Spleen (tissue), 11 donors: ENCODE measurements around the gene IGFALS. TPM values are rescaled to one million over a fixed set of nuclear protein-coding genes. Genes with fewer than 3 reads are reported as not detected.
A peak's percentile ranks its signal among the peaks of the same experiment; 100 is the strongest.

Experiments used
- DNase-seq: peaks from one replicate; pipeline ENCODE4 v3.0.0-alpha.2; 2020
- H3K27ac ChIP-seq, 8 donors: fragments of 200-600 bp; sonication (generic) in 7 of 8; 1 replicate in 4 of 8; 2 replicates in 4 of 8; pipeline versions ENCODE4 v1.5.0 to v1.8.0; 2016 to 2021; ENCODE audit warnings: inconsistent platforms in 4 of 8, mild to moderate bottlenecking in 4 of 8, moderate library complexity in 1 of 8
- H3K27me3 ChIP-seq, 7 donors: fragments of 200-600 bp; sonication (generic) in 6 of 7; replicated peaks in 1 of 7; 1 replicate in 4 of 7; 2 replicates in 3 of 7; pipeline versions ENCODE4 v1.5.0 to v1.8.0; 2016 to 2021; ENCODE audit warnings: inconsistent platforms in 3 of 7, mild to moderate bottlenecking in 1 of 7
- H3K36me3 ChIP-seq, 6 donors: fragments of 200-600 bp; sonication (generic) in 5 of 6; 1 replicate in 4 of 6; 2 replicates in 2 of 6; pipeline versions ENCODE4 v1.5.0 to v1.8.0; 2016 to 2021; ENCODE audit warnings: inconsistent platforms in 2 of 6
- H3K4me1 ChIP-seq, 6 donors: fragments of 200-600 bp; sonication (generic) in 5 of 6; 1 replicate in 3 of 6; 2 replicates in 3 of 6; pipeline versions ENCODE4 v1.5.0 to v1.8.0; 2016 to 2021; ENCODE audit warnings: inconsistent platforms in 3 of 6
- H3K4me3 ChIP-seq, 8 donors: fragments of 200-600 bp; sonication (generic) in 7 of 8; 1 replicate in 4 of 8; 2 replicates in 4 of 8; pipeline versions ENCODE4 v1.5.0 to v1.8.0; 2016 to 2021; ENCODE audit warnings: inconsistent platforms in 4 of 8, mild to moderate bottlenecking in 4 of 8, moderate library complexity in 2 of 8
- H3K9me3 ChIP-seq, 8 donors: fragments of 200-600 bp; sonication (generic) in 7 of 8; 1 replicate in 4 of 8; 2 replicates in 4 of 8; pipeline versions ENCODE4 v1.5.0 to v1.8.0; 2016 to 2021; ENCODE audit warnings: inconsistent platforms in 4 of 8
- POLR2A ChIP-seq, 3 donors: fragments of 450-650 bp; IDR thresholded peaks; one replicate each; pipeline ENCODE4 v1.5.1; 2017; ENCODE audit warnings: antibody characterized with exemption in 3 of 3, mild to moderate bottlenecking in 1 of 3
- POLR2AphosphoS5 ChIP-seq, 3 donors: sonication (generic); formaldehyde crosslinking; IDR thresholded peaks; one replicate each; pipeline ENCODE4 v1.5.1; 2017; ENCODE audit warnings: antibody characterized with exemption in 3 of 3
- WGBS, 5 donors: extraction: QIAGEN DNeasy Blood & Tissue Kit in 3 of 5; methylation state at CpG; one replicate each; pipeline versions ENCODE4 v1.1.5 to v1.1.7; 2013 to 2018; 5-methylcytosine and 5-hydroxymethylcytosine counted together
- intact Hi-C: fragments of 100-400 bp; cut with DNase I; formaldehyde crosslinking; loops from one replicate; pipeline ENCODE4 v1.15.0; 2023; ENCODE audit warnings: low total_unique reads
- polyA plus RNA-seq, 3 donors: library from polyadenylated mRNA; stranded (reverse); fragments of 200-250 nt; gene quantifications; one replicate each; pipeline ENCODE4 v1.2.1, GENCODE V29; 2013
- total RNA-seq, 7 donors: library from RNA; depleted of rRNA in 3 of 7; stranded (reverse); fragments of >200 nt in 3 of 7; fragmentation: NEBNext Ultra II Directional in 4 of 7; extraction: Animal tissue kit (Norgen Biotek cat#: 25700) in 4 of 7; gene quantifications; one replicate each; pipeline versions ENCODE4 v1.1.0 to v1.2.1, GENCODE V29; 2016 to 2021
- TF ChIP-seq, protein P1 (sequence below), 11 experiments: fragments of 200-600 bp in 7 of 11; fragments of 450-650 bp in 4 of 11; sonication (generic) in 4 of 11; IDR thresholded peaks in 8 of 11; conservative IDR thresholded peaks in 3 of 11; 1 replicate in 7 of 11; 2 replicates in 4 of 11; pipeline versions ENCODE4 v1.4.0 to v1.8.0; 2016 to 2021; ENCODE audit warnings: antibody characterized with exemption in 11 of 11, inconsistent platforms in 4 of 11, mild to moderate bottlenecking in 1 of 11
- donor health status: healthy with polysubstance abuse.
- donor health status: DM: no; HTN: no; CAD: no; lungs with moderate emphysema.
- donor health status: DM: no; HTN: no; CAD: no.
- donor health status: Bipolar disorder and iron deficiency.
- donor health status: healthy.
- donor health status: DM: no; HTN: no; CAD: no.
- donor health status: DM: yes; HTN: yes; CAD: no.

The IGFALS gene
- total and polyA plus RNA-seq, 10 donors = 0.14 to 0.63 (median 0.29) TPM; not detected in 2

DNA sequence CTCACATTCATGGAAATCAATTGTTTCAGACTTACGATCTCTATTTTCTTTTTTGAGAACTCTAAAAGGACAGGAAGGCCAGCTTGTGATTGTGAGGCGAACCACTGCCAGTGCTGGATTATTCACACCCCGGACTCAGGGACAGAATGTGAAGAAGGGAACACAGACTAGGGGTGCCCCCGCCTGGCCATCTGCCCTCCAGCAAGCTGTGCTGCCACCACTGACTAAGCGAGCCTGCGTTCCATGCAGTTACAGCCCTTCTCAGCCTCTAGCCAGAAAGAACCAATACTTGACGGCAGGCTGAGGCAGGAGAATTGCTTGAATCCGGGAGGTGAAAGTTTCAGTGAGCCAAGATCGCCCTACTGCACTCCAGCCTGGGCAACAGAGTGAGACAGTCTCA, 30.3 kb upstream of the IGFALS start:
- intact Hi-C loops = no loop called here
- Histone ChIP-seq H3K9me3 (no peaks in the 10 kb centered on the region), H3K4me1 (peaks cover 21 to 56% (median 40%) of the 10 kb centered on the region in 6 donors), H3K4me3 (no peak overlapping the region), H3K27ac (no peak overlapping the region), H3K36me3 (peaks cover 0 to 43% (median 39%) of the 10 kb centered on the region in 6 donors), H3K27me3 (no peaks in the 10 kb centered on the region)
- WGBS, 5 donors = 55 to 86% (median 81%) methylated on average over 9 of the region's 9 CpGs
- DNase-seq = no peak
- TF ChIP-seq POLR2AphosphoS5 (IDR thresholded peaks at IDR 0.05) (no peak), POLR2A (IDR thresholded peaks at IDR 0.05) (no peak)
- TF ChIP-seq, protein P1, sequence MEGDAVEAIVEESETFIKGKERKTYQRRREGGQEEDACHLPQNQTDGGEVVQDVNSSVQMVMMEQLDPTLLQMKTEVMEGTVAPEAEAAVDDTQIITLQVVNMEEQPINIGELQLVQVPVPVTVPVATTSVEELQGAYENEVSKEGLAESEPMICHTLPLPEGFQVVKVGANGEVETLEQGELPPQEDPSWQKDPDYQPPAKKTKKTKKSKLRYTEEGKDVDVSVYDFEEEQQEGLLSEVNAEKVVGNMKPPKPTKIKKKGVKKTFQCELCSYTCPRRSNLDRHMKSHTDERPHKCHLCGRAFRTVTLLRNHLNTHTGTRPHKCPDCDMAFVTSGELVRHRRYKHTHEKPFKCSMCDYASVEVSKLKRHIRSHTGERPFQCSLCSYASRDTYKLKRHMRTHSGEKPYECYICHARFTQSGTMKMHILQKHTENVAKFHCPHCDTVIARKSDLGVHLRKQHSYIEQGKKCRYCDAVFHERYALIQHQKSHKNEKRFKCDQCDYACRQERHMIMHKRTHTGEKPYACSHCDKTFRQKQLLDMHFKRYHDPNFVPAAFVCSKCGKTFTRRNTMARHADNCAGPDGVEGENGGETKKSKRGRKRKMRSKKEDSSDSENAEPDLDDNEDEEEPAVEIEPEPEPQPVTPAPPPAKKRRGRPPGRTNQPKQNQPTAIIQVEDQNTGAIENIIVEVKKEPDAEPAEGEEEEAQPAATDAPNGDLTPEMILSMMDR (IDR thresholded peaks at IDR 0.05 in 8 of 11, conservative IDR thresholded peaks at IDR 0.05 in 3 of 11) = no peak

DNA sequence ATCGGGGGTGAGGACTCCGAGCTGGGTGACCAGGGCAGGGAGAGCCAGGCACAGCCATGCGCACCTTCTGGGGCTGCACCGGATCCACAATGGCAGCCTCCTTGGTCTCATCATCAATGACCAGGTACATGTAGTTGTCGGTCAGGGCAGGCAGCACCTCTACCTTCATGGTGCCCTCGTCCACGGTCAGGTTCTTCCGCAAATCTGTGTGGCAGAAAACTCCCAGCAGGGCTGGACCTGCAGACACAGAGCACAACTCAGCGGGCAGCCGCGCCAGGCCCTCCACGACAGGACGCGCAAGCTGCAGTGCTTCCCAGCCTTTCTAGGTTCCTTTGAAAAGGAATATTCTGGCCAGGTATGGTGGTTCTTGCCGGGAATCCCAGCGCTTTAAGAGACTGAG, 29.3 kb upstream of the IGFALS start:
- 95 to 98% (median 96%) methylated on average over 12 to 16 of the region's 16 CpGs for WGBS, 5 donors
- no peaks in the 10 kb centered on the region for H3K27me3 ChIP-seq
- intact Hi-C loops = no loop called here
- peaks cover 0 to 53% (median 48%) of the 10 kb centered on the region in 6 donors for H3K36me3 ChIP-seq
- TF ChIP-seq POLR2AphosphoS5 (IDR thresholded peaks at IDR 0.05) (no peak), POLR2A (IDR thresholded peaks at IDR 0.05) (no peak)
- TF ChIP-seq, protein P1 (IDR thresholded peaks at IDR 0.05 in 8 of 11, conservative IDR thresholded peaks at IDR 0.05 in 3 of 11) = no peak
- H3K9me3 ChIP-seq = no peaks in the 10 kb centered on the region
- H3K27ac ChIP-seq = no peak overlapping the region
- DNase-seq = no peak
- H3K4me3 ChIP-seq = no peak overlapping the region
- H3K4me1 ChIP-seq = peaks cover 12 to 46% (median 30%) of the 10 kb centered on the region in 6 donors

DNA sequence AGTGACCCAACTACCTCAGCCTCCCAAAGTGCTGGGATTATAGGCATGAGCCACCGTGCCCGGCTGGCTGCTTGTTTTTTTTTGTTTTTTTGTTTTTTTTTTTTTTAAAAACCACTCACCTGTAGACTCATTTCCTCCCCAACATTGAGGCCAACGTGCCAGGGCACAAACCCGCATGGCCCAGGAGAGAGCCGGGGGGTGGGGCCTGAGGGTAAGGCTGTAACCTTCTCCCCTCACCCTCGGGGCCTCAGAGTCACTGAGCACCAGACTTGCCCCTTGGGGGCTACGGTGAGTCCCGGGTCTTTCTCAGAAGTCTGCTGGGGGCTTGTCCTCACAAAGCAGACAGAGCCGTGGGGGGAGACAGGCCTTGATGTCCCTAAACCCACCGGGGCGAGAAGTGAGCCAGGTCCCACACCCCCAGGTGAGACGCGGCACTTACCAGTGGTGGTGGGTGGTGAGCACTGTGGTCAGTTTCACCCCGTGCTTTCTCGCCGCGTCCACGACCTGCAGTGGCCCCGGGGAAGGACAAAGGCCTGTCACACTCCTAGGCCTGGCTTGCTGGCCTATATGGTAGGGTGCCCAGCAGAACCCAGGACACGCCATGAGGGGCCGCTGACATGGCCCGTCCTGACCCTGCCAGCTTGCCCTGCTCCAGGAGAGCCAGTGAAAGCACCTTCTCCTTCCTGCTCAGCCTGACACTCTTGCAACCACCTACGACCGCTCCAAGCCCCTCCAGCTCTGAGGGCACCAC, 28.5 kb upstream of the IGFALS start:
- peaks cover 0 to 61% (median 52%) of the 10 kb centered on the region in 6 donors for H3K36me3 ChIP-seq
- 86 to 93% (median 91%) methylated on average over 20 to 24 of the region's 24 CpGs for WGBS, 5 donors
- intact Hi-C loops = no loop called here
- no peak overlapping the region for H3K27ac ChIP-seq
- no peak overlapping the region for H3K4me3 ChIP-seq
- H3K27me3 ChIP-seq = no peaks in the 10 kb centered on the region
- TF ChIP-seq, protein P1 (IDR thresholded peaks at IDR 0.05 in 8 of 11, conservative IDR thresholded peaks at IDR 0.05 in 3 of 11) = no peak
- TF ChIP-seq POLR2A (IDR thresholded peaks at IDR 0.05) = no peak
- no peak for TF ChIP-seq POLR2AphosphoS5 (IDR thresholded peaks at IDR 0.05)
- peaks cover 11 to 40% (median 25%) of the 10 kb centered on the region in 6 donors for H3K4me1 ChIP-seq
- H3K9me3 ChIP-seq = no peaks in the 10 kb centered on the region
- peak; percentile 57 for DNase-seq

DNA sequence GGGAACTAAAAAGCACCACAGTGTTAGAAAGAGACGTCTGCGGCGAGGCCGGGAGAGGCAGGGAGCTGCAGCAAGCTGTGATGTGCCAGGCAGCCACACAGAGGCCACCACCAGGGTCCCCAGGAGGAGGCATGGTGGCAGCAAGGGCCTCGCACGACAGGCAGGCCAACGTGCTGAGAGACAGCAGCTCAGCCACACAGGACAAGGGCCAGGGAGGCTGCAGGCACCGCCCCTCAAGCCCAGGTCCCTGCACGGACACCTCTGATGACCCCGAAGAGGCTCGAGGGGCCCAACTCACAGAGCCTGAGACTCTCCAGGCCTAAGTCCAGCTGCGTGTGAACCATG, 27.4 kb upstream of the IGFALS start:
- TF ChIP-seq, protein P1 (IDR thresholded peaks at IDR 0.05 in 8 of 11, conservative IDR thresholded peaks at IDR 0.05 in 3 of 11) = no peak
- TF ChIP-seq POLR2AphosphoS5 (IDR thresholded peaks at IDR 0.05) (no peak), POLR2A (IDR thresholded peaks at IDR 0.05) (no peak)
- Histone ChIP-seq H3K36me3 (peaks cover 0 to 72% (median 63%) of the 10 kb centered on the region in 6 donors), H3K27me3 (no peaks in the 10 kb centered on the region), H3K4me3 (no peak overlapping the region), H3K9me3 (no peaks in the 10 kb centered on the region), H3K4me1 (peaks cover 11 to 39% (median 24%) of the 10 kb centered on the region in 6 donors), H3K27ac (no peak overlapping the region)
- WGBS, 5 donors = 92 to 97% (median 95%) methylated on average over 4 to 12 of the region's 12 CpGs
- DNase-seq = no peak
- intact Hi-C loops = no loop called here
